SU-DHL-6 (cell line): ENCODE results near the gene SLC25A26.
"Not testable (repeated sequence)": the region's sequence is repeated elsewhere in the genome, so short reads cannot be mapped to it uniquely, and the experiment has no call there.

ENCODE experiments used
- CTCF ChIP-seq: fragments of 200-600 bp; sonication (generic); IDR thresholded peaks from one replicate; pipeline ENCODE4 v1.5.1; 2017; ENCODE audit warnings: antibody characterized with exemption, mild to moderate bottlenecking, low read length, moderate library complexity; ENCODE audit not compliant: insufficient read depth, poor library complexity, severe bottlenecking
- EZH2phosphoT487 ChIP-seq: fragments of 200-600 bp; sonication (generic), shearing (Covaris generic); conservative IDR thresholded peaks from 2 replicates; pipeline ENCODE4 v1.6.1; 2018; ENCODE audit warnings: mild to moderate bottlenecking, antibody characterized with exemption, low read length, moderate library complexity, mixed read lengths

GRCh38 chr3:66226093-66226492 is 5.3 kb downstream of the SLC25A26 start:
- not testable (repeated sequence) for TF ChIP-seq CTCF, EZH2phosphoT487
